Endothelial cell of umbilical vein (primary cell): ENCODE measurements around the gene RLN3. TPM values are rescaled to one million over a fixed set of nuclear protein-coding genes. Genes with fewer than 3 reads are reported as not detected.

ENCODE experiments used
- BruUV-seq: library from RNA; stranded (reverse); fragments of 400-500 nt; replicated peaks from 2 replicates; lab custom pipeline; 2021; lab: Mats Ljungman, UMichigan
- CTCF ChIA-PET: fragments of 300-600, 350-600 bp; sonication (Branson Sonifier 250); formaldehyde crosslinking; loops from one replicate; lab custom pipeline; 2021; ENCODE audit warnings: antibody characterized with exemption, inconsistent platforms; lab: Charles Lee
- POLR2A ChIA-PET: fragments of 300-600, 350-600 bp; sonication (Branson Sonifier 250); formaldehyde crosslinking; loops from one replicate; lab custom pipeline; 2021; ENCODE audit warnings: antibody characterized with exemption, inconsistent platforms; lab: Charles Lee
- DNase-seq: peaks from one replicate; pipeline ENCODE4 v3.0.0-alpha.2; 2011; ENCODE audit warnings: low read depth, low spot score
- FAIRE-seq: peaks from 2 replicates; lab custom pipeline; 2011; peaks lifted over from hg19 to GRCh38; lab: Jason Lieb, UNC
- H2AFZ ChIP-seq: 2 replicates; pipeline ENCODE4 v1.6.0; 2012; ENCODE audit warnings: low read depth, low read length, control low read depth, inconsistent platforms
- H3K27ac ChIP-seq: 2 replicates; pipeline ENCODE4 v1.5.1; 2011; ENCODE audit warnings: low read depth, mild to moderate bottlenecking, control low read depth, low read length, moderate library complexity; ENCODE audit not compliant: insufficient read depth
- H3K27me3 ChIP-seq, 2 experiments: 2 replicates each; pipeline versions ENCODE4 v1.6.0 to v1.6.1; 2011; ENCODE audit warnings: low read length in 2 of 2, mixed read lengths in 1 of 2; ENCODE audit not compliant: control insufficient read depth in 2 of 2, insufficient read depth in 2 of 2
- H3K36me3 ChIP-seq, 2 experiments: 2 replicates in 1 of 2; 3 replicates in 1 of 2; pipeline ENCODE4 v1.5.1; 2011; ENCODE audit warnings: low read length in 2 of 2, mild to moderate bottlenecking in 1 of 2, moderate library complexity in 1 of 2; ENCODE audit not compliant: control insufficient read depth in 2 of 2, insufficient read depth in 2 of 2; ENCODE audit errors: extremely low read depth in 1 of 2
- H3K4me1 ChIP-seq: 3 replicates; pipeline ENCODE4 v1.5.1; 2011; ENCODE audit warnings: mild to moderate bottlenecking, low read length; ENCODE audit not compliant: control insufficient read depth, insufficient read depth; ENCODE audit errors: extremely low read depth
- H3K4me2 ChIP-seq: 2 replicates; pipeline ENCODE4 v1.6.1; 2011; ENCODE audit warnings: low read length, control low read depth, mixed read lengths; ENCODE audit not compliant: insufficient read depth
- H3K4me3 ChIP-seq, 3 experiments: fragments of 200-600 bp in 1 of 3; sonication (generic), shearing (Covaris generic) in 1 of 3; replicated peaks in 1 of 3; 2 replicates each; pipeline ENCODE4 v1.5.1; 2011 to 2016; ENCODE audit warnings: control low read depth in 3 of 3, low read length in 3 of 3, mild to moderate bottlenecking in 2 of 3, inconsistent platforms in 1 of 3, low read depth in 1 of 3, moderate library complexity in 1 of 3; ENCODE audit not compliant: insufficient read depth in 1 of 3
- H3K79me2 ChIP-seq: 2 replicates; pipeline ENCODE4 v1.6.0; 2012; ENCODE audit warnings: low read length, inconsistent platforms; ENCODE audit not compliant: control insufficient read depth, insufficient read depth
- H3K9ac ChIP-seq: replicated peaks from 2 replicates; pipeline ENCODE3; 2011; ENCODE audit warnings: low read length, control low read depth; ENCODE audit not compliant: insufficient read depth; ENCODE audit errors: extremely low read depth
- H3K9me1 ChIP-seq: replicated peaks from 3 replicates; pipeline ENCODE4 v1.6.0; 2011; ENCODE audit warnings: mild to moderate bottlenecking, low read length; ENCODE audit not compliant: control insufficient read depth, insufficient read depth; ENCODE audit errors: extremely low read depth
- H3K9me3 ChIP-seq: replicated peaks from 2 replicates; pipeline ENCODE4 v1.5.1; 2012; ENCODE audit warnings: low read length, inconsistent platforms; ENCODE audit not compliant: control insufficient read depth, insufficient read depth
- H4K20me1 ChIP-seq: replicated peaks from 2 replicates; pipeline ENCODE3; 2011; ENCODE audit warnings: mild to moderate bottlenecking, low read length; ENCODE audit not compliant: control insufficient read depth, insufficient read depth; ENCODE audit errors: extremely low read depth
- CTCF ChIP-seq, 2 donors: IDR thresholded peaks; 1 replicate in 1 of 2; 2 replicates in 1 of 2; pipeline ENCODE4 v1.5.1; 2011; ENCODE audit warnings: low read length in 2 of 2, mild to moderate bottlenecking in 2 of 2, moderate library complexity in 2 of 2, control low read depth in 1 of 2, inconsistent platforms in 1 of 2, low read depth in 1 of 2; ENCODE audit not compliant: insufficient read depth in 1 of 2; ENCODE audit errors: extremely low read depth in 1 of 2
- EZH2 ChIP-seq: IDR thresholded peaks from 2 replicates; pipeline ENCODE4 v1.6.1; 2012; ENCODE audit warnings: borderline replicate concordance, low read depth, mild to moderate bottlenecking, moderate library complexity, low read length, inconsistent platforms; ENCODE audit not compliant: severe bottlenecking
- FOS ChIP-seq: IDR thresholded peaks from 2 replicates; pipeline ENCODE4 v1.6.1; 2011; ENCODE audit warnings: mild to moderate bottlenecking, low read length, moderate library complexity, borderline replicate concordance; ENCODE audit not compliant: insufficient read depth
- GATA2 ChIP-seq: IDR thresholded peaks from 2 replicates; pipeline ENCODE4 v1.7.0; 2011; ENCODE audit warnings: low read depth, mild to moderate bottlenecking, moderate library complexity, mixed read lengths, low read length; ENCODE audit not compliant: insufficient read length, insufficient read depth
- JUN ChIP-seq: IDR thresholded peaks from 2 replicates; pipeline ENCODE4 v1.6.1; 2011; ENCODE audit warnings: borderline replicate concordance, low read depth; ENCODE audit not compliant: insufficient read length, insufficient read depth
- MAX ChIP-seq: IDR thresholded peaks from 2 replicates; pipeline ENCODE4 v1.6.1; 2011; ENCODE audit not compliant: insufficient read depth, insufficient read length
- MYC ChIP-seq: IDR thresholded peaks from one replicate; pipeline ENCODE4 v1.6.1; 2011; ENCODE audit warnings: mild to moderate bottlenecking, low read depth, low read length
- POLR2A ChIP-seq: IDR thresholded peaks from 2 replicates; pipeline ENCODE4 v1.6.1; 2012; ENCODE audit warnings: low read depth, mild to moderate bottlenecking, control low read depth, low read length
- POLR2AphosphoS5 ChIP-seq: IDR thresholded peaks from 2 replicates; pipeline ENCODE4 v1.6.1; 2012; ENCODE audit warnings: low read depth, mild to moderate bottlenecking, control low read depth, low read length, moderate library complexity; ENCODE audit not compliant: insufficient read depth
- dilution Hi-C: fragments of 300-500 bp; cut with MboI; formaldehyde crosslinking; loops from one replicate; pipeline ENCODE4 v1.15.0; 2019; ENCODE audit warnings: low sequenced_read_pairs; ENCODE audit not compliant: extremely low pct_ligation_motif_present
- intact Hi-C: fragments of 100-400 bp; cut with micrococcal nuclease; formaldehyde crosslinking; loops from one replicate; pipeline ENCODE4 v1.10.0; 2022
- polyA plus RNA-seq, 4 experiments: library from polyadenylated mRNA; depleted of rRNA in 3 of 4; stranded (reverse) in 3 of 4; unstranded in 1 of 4; fragments of >200 nt; gene quantifications; 2 replicates each; pipeline versions ENCODE4 v1.2.1 to v1.2.3, GENCODE V29; 2011 to 2012; ENCODE audit warnings: missing spikeins in 1 of 4
- total RNA-seq: library from RNA; stranded (reverse); gene quantifications from 2 replicates; pipeline ENCODE4 v1.2.3, GENCODE V29; 2021

The RLN3 gene
- total and polyA plus RNA-seq, 2 donors (not counting 3 experiments of a cell fraction or from before 2014, with no cell fraction given): not detected

- no peak for FAIRE-seq
- no TSS peak for BruUV-seq
- Histone ChIP-seq H3K9me1 (no peaks in the 10 kb centered on the region), H4K20me1 (no peaks in the 10 kb centered on the region), H3K9ac (no peak overlapping the region), H3K4me1 (peaks cover 6% of the 10 kb centered on the region), H2AFZ (no peak overlapping the region), H3K9me3 (no peaks in the 10 kb centered on the region), H3K27me3 (no peaks in the 10 kb centered on the region), H3K36me3 (no peaks in the 10 kb centered on the region), H3K79me2 (no peaks in the 10 kb centered on the region), H3K27ac (no peak overlapping the region), H3K4me3 (no peak overlapping the region), H3K4me2 (no peak overlapping the region)
- intact Hi-C loops (no loop called here), dilution Hi-C loops (no loop called here)
- TF ChIP-seq POLR2A (no peak), MYC (no peak), MAX (no peak), EZH2 (no peak), GATA2 (no peak), CTCF (IDR thresholded peaks at IDR 0.05; ENCODE audit: extremely low read depth in 1 of 2, insufficient read depth in 1 of 2, low read depth in 1 of 2, low read length in 2 of 2) (no peak)
- ChIA-PET POLR2A (no interaction called here), CTCF (interaction anchor here (1.1 to 2.7 kb wide), 5 partner anchors 10 to 118 kb away, joined by 3 to 25 read pairs (median 7); partner anchors contain the start of genes IL27RA and RFX1)
- DNase-seq: no peak
These were observed 6.5 kb upstream of the RLN3 start for GRCh38 chr19:14021474-14021873.

- dilution Hi-C loops: no loop called here
- BruUV-seq: no TSS peak
- Histone ChIP-seq H3K9me1 (no peaks in the 10 kb centered on the region), H3K79me2 (no peaks in the 10 kb centered on the region), H3K9ac (no peak overlapping the region), H3K27me3 (no peaks in the 10 kb centered on the region), H3K36me3 (no peaks in the 10 kb centered on the region), H4K20me1 (no peaks in the 10 kb centered on the region), H2AFZ (no peak overlapping the region), H3K27ac (no peak overlapping the region), H3K9me3 (no peaks in the 10 kb centered on the region), H3K4me2 (no peak overlapping the region), H3K4me1 (peaks cover 6% of the 10 kb centered on the region), H3K4me3 (no peak overlapping the region)
- no peak for DNase-seq
- intact Hi-C loops: no loop called here
- TF ChIP-seq MYC: no peak
- TF ChIP-seq FOS: no peak
- TF ChIP-seq POLR2AphosphoS5: no peak
- no peak for TF ChIP-seq POLR2A
- TF ChIP-seq JUN: no peak
- TF ChIP-seq EZH2: no peak
- TF ChIP-seq CTCF (IDR thresholded peaks at IDR 0.05; ENCODE audit: extremely low read depth in 1 of 2, insufficient read depth in 1 of 2, low read depth in 1 of 2, low read length in 2 of 2): no peak
- ChIA-PET POLR2A (no interaction called here), CTCF (interaction anchor here (1.0 to 2.7 kb wide), 7 partner anchors 9 to 119 kb away, joined by 3 to 25 read pairs (median 6); partner anchors contain the start of genes IL27RA and RFX1)
- no peak for FAIRE-seq
These were observed 5.5 kb upstream of the RLN3 start for GRCh38 chr19:14022469-14022868.
